Esophagus muscularis mucosa (tissue), 4 donors: ENCODE data around the gene DDX49. TPM values are rescaled to one million over a fixed set of nuclear protein-coding genes. Genes with fewer than 3 reads are reported as not detected.

Experiments used
- DNase-seq: peaks from one replicate; pipeline ENCODE4 v3.0.0-alpha.2; 2017; ENCODE audit errors: extremely low spot score
- H3K27ac ChIP-seq, 4 donors: fragments of 200-600 bp; sonication (generic); replicated peaks in 1 of 4; 1 replicate in 3 of 4; 2 replicates in 1 of 4; pipeline ENCODE4 v1.5.1; 2016 to 2019; ENCODE audit warnings: mild to moderate bottlenecking in 1 of 4
- H3K27me3 ChIP-seq, 4 donors: fragments of 200-600 bp; sonication (generic); one replicate each; pipeline versions ENCODE4 v1.5.1 to v1.6.0; 2016 to 2019
- H3K36me3 ChIP-seq, 4 donors: fragments of 200-600 bp; sonication (generic); one replicate each; pipeline ENCODE4 v1.5.1; 2016 to 2019
- H3K4me1 ChIP-seq, 4 donors: fragments of 200-600 bp; sonication (generic); one replicate each; pipeline ENCODE4 v1.5.1; 2016 to 2019
- H3K4me3 ChIP-seq, 4 donors: fragments of 200-600 bp; sonication (generic); 1 replicate in 2 of 4; 2 replicates in 2 of 4; pipeline ENCODE4 v1.5.1; 2016 to 2019; ENCODE audit warnings: mild to moderate bottlenecking in 4 of 4, moderate library complexity in 1 of 4
- H3K9me3 ChIP-seq, 4 donors: fragments of 200-600 bp; sonication (generic); 1 replicate in 3 of 4; 2 replicates in 1 of 4; pipeline ENCODE4 v1.5.1; 2016 to 2019
- CTCF ChIP-seq, 3 experiments: fragments of 200-600 bp in 2 of 3; fragments of 450-650 bp in 1 of 3; sonication (generic) in 2 of 3; IDR thresholded peaks; one replicate each; pipeline ENCODE4 v1.5.1; 2017 to 2019; ENCODE audit warnings: antibody characterized with exemption in 3 of 3, mild to moderate bottlenecking in 2 of 3, moderate library complexity in 1 of 3
- EP300 ChIP-seq: sonication (generic); formaldehyde crosslinking; IDR thresholded peaks from one replicate; pipeline ENCODE4 v1.6.1; 2017; ENCODE audit warnings: antibody characterized with exemption
- POLR2A ChIP-seq: fragments of 450-650 bp; IDR thresholded peaks from one replicate; pipeline ENCODE4 v1.6.1; 2017; ENCODE audit warnings: antibody characterized with exemption, moderate library complexity, mild to moderate bottlenecking, low read depth
- POLR2AphosphoS5 ChIP-seq, 2 donors: sonication (generic); formaldehyde crosslinking; IDR thresholded peaks; one replicate each; pipeline ENCODE4 v1.6.1; 2017; ENCODE audit warnings: antibody characterized with exemption in 2 of 2
- WGBS: methylation state at CpG from one replicate; pipeline ENCODE4 v1.1.5; 2018; 5-methylcytosine and 5-hydroxymethylcytosine counted together
- intact Hi-C: fragments of 100-400 bp; cut with DNase I; formaldehyde crosslinking; loops from one replicate; pipeline ENCODE4 v1.15.1; 2023
- total RNA-seq, 4 donors: library from RNA; depleted of rRNA; stranded (reverse); fragments of >200 nt; gene quantifications; one replicate each; pipeline versions ENCODE4 v1.1.0 to v1.2.1, GENCODE V29; 2016

The DDX49 gene
- total RNA-seq, result 10 to 100 TPM; 38.4 to 42.6 (median 41.7) TPM

DNA sequence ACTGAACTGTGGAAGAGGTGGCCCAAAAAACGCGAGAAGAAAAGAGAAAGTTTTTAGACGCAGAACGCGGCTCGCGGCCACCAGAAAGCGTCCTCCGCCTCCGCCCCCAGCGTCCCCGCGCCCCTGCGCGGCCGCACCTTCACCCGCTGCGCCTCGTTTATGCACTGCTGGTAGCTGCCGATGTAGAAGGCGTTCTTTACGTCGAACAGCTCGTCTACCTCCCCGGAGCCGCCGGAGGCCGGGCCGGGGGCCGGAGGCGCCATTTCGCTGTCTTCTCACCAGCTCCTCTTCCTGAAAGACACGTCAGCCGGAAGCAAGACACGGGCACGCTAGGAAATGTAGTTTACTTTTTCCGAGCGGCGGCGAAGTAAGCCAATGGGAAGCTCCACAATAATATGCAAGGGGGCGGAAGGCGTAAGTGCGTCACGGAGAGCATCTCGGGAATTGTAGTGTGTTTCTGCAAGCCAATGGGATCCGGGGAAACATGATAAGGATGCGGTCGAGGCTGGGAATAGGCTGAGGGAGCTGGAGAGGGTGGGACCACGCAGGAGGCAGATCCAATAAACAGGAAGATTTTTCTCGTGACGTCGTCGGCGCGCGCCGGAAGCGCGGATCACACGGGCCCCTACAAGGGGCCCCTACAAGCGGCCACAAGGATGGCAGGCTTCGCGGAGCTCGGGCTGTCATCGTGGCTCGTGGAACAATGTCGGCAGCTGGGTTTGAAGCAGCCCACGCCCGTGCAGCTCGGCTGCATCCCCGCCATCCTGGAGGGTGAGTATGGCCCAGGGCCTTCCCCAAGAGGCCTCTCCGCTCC lies at the start of gene DDX49, which contains the start of gene COPE:
Gene DDX49 (plus strand): TSS at position 630 of the 814 bp plus-strand sequence. CDS start 27 bp downstream, at position 657.
Gene COPE (minus strand): TSS at position 302 of the 814 bp plus-strand sequence. CDS start 39 bp downstream, at position 263.
- WGBS, result 0% methylated on average over 46 of the region's 72 CpGs
- Histone ChIP-seq H3K4me1 (peaks cover 29 to 61% (median 41%) of the 10 kb centered on the region in 4 donors), H3K36me3 (peaks cover 26 to 52% (median 38%) of the 10 kb centered on the region in 4 donors), H3K27me3 (no peaks in the 10 kb centered on the region), H3K27ac (peak within 1 kb of the TSS; percentile 83 to 94 (median 88)), H3K4me3 (peak within 1 kb of the TSS; percentile 75 to 98 (median 96)), H3K9me3 (no peaks in the 10 kb centered on the region)
- TF ChIP-seq CTCF (IDR thresholded peaks at IDR 0.05) (peak in 2 of 3 experiments; percentile 20 to 33), POLR2A (peak; percentile 79), POLR2AphosphoS5 (IDR thresholded peaks at IDR 0.05) (peak; percentile 85 to 94), EP300 (no peak)
- peak; percentile 100 for DNase-seq
- intact Hi-C loops, result no loop called here

DNA sequence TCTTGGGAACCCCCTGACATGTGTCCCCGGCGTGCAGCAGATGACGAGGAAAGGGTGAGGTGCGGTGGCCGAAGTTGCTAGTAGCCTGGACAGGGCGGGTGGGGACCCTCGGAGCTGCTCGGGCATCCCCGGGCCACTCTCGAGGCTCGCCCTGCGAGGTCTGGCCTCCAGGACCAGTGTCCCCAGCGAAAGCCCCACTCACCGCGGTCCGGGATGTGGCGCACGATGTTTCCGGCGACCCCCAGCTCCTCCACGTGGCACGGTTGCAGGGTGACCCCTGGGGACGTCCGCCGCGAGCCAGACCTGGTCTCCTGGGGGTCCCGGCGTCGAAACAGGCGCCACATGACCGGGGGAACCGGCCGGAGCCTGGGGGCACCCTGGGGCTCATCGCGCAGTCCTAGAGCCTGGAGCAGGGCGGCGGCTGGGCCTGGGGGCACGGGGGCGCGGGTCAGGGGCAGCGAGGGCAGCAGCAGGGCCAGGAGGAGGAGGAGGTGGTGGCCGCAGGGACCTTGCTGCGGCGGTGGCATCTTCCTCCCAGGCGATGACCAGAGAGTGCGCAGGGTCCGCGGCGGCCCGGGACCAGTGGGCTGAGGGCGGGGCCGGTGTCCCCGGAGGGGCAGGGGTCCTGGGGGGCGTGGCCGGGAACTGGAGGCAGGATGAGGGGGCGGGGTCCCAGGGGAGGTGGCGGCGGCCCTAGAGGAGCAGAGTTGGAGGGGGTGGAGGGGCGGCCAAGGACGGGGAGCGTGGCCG lies 49.6 kb upstream of the DDX49 start:
- DNase-seq, result no peak
- intact Hi-C loops, result no loop called here
- Histone ChIP-seq H3K4me1 (peaks cover 23 to 37% (median 32%) of the 10 kb centered on the region in 4 donors), H3K9me3 (no peaks in the 10 kb centered on the region), H3K27me3 (peaks cover 0 to 28% (median 11%) of the 10 kb centered on the region in 4 donors), H3K36me3 (peaks cover 20 to 37% (median 36%) of the 10 kb centered on the region in 4 donors), H3K4me3 (no peak overlapping the region), H3K27ac (no peak overlapping the region)
- no peak for TF ChIP-seq EP300
- no peak for TF ChIP-seq POLR2AphosphoS5 (IDR thresholded peaks at IDR 0.05)
- no peak for TF ChIP-seq POLR2A
- no peak for TF ChIP-seq CTCF (IDR thresholded peaks at IDR 0.05)
- WGBS, result 39% methylated on average over 49 of the region's 62 CpGs

- H3K27ac ChIP-seq, result no peak overlapping the region
- H3K9me3 ChIP-seq, result no peaks in the 10 kb centered on the region
- no peak for DNase-seq
- TF ChIP-seq POLR2AphosphoS5 (IDR thresholded peaks at IDR 0.05), result no peak
- no peak for TF ChIP-seq POLR2A
- TF ChIP-seq CTCF (IDR thresholded peaks at IDR 0.05), result no peak
- no peak for TF ChIP-seq EP300
- H3K36me3 ChIP-seq, result peaks cover 13 to 30% (median 29%) of the 10 kb centered on the region in 4 donors
- peaks cover 0 to 28% (median 11%) of the 10 kb centered on the region in 4 donors for H3K27me3 ChIP-seq
- 62% methylated on average over 19 of the region's 25 CpGs for WGBS
- H3K4me1 ChIP-seq, result peaks cover 23 to 37% (median 32%) of the 10 kb centered on the region in 4 donors
- H3K4me3 ChIP-seq, result no peak overlapping the region
- intact Hi-C loops, result no loop called here
These were observed 48.9 kb upstream of the DDX49 start for GRCh38 chr19:18870531-18871172.

DNA sequence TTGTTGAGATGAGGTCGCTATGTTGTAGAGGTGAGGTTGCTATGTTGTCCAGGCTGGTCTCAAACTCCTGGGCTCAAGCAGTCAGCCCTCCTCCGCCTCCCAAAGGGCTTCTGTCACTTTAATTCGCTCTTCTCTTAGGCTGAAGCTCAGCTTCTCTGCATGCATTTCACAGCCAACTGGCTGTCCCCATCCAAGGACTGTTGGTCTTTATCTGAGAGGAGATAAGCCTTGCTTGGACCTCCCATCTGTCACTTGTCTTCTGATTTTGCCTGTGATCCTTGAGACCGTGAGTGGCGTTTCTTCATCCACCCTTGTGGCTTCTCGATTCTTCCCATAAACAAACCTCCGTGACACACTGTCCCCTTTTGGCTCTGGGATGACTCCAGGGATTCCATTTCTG lies 48.0 kb upstream of the DDX49 start:
- H3K4me3 ChIP-seq, result no peak overlapping the region
- WGBS, result 85% methylated on average over 7 of the region's 7 CpGs
- peaks cover 0 to 28% (median 11%) of the 10 kb centered on the region in 4 donors for H3K27me3 ChIP-seq
- H3K9me3 ChIP-seq, result peaks cover 0 to under 1% (median 0%) of the 10 kb centered on the region in 4 donors
- no peak for DNase-seq
- no peak overlapping the region for H3K27ac ChIP-seq
- H3K36me3 ChIP-seq, result peaks cover 10 to 22% (median 20%) of the 10 kb centered on the region in 4 donors
- intact Hi-C loops, result no loop called here
- H3K4me1 ChIP-seq, result peaks cover 18 to 31% (median 26%) of the 10 kb centered on the region in 4 donors
- TF ChIP-seq POLR2AphosphoS5 (IDR thresholded peaks at IDR 0.05), result no peak
